A549 (cell line): ENCODE results near the gene VWA8. TPM values are rescaled to one million over a fixed set of nuclear protein-coding genes. Genes with fewer than 3 reads are reported as not detected.
A peak's percentile ranks its signal among the peaks of the same experiment; 100 is the strongest.

Source experiments
- ATAC-seq, 2 experiments: fragments of 200-7000 bp in 1 of 2; fragments of >200 bp in 1 of 2; cut with Nextera tagmentation in 1 of 2; cut with Tn5 transposase in 1 of 2; 3 replicates each; pipeline versions ENCODE4 v1.8.0 to v1.9.1; 2018 to 2020; ENCODE audit warnings: mild to moderate bottlenecking in 1 of 2, moderate library complexity in 1 of 2
- CTCF ChIA-PET: fragments of 300-600 bp; sonication (Branson Sonifier 250); formaldehyde crosslinking; extraction: SDS; loops from one replicate; lab custom pipeline; 2021; ENCODE audit warnings: antibody characterized with exemption, inconsistent platforms; lab: Yijun Ruan, JAX
- POLR2A ChIA-PET: fragments of 350-600 bp; formaldehyde crosslinking; extraction: SDS; loops from one replicate; lab custom pipeline; 2021; ENCODE audit warnings: antibody characterized with exemption, inconsistent platforms; lab: Yijun Ruan, JAX
- DNase-seq, 2 experiments: peaks; one replicate each; pipeline versions ENCODE4 v3.0.0 to v3.0.0-alpha.2; 2011 to 2016; ENCODE audit warnings: low read depth in 1 of 2, low spot score in 1 of 2
- FAIRE-seq: peaks from 2 replicates; lab custom pipeline; 2011; peaks lifted over from hg19 to GRCh38; lab: Jason Lieb, UNC
- H3K27ac ChIP-seq, 2 experiments: fragments of >200 bp; sonication (Bioruptor Twin); formaldehyde crosslinking; 3 replicates each; pipeline ENCODE4 v1.5.1; 2016 to 2017
- H3K4me1 ChIP-seq: fragments of >200 bp; sonication (Bioruptor Twin); formaldehyde crosslinking; 3 replicates; pipeline ENCODE4 v1.6.1; 2016
- H3K4me2 ChIP-seq: fragments of >200 bp; sonication (Bioruptor Twin); formaldehyde crosslinking; 3 replicates; pipeline ENCODE4 v1.6.1; 2016
- H3K4me3 ChIP-seq: fragments of >200 bp; sonication (Bioruptor Twin); formaldehyde crosslinking; 3 replicates; pipeline ENCODE4 v1.5.1; 2016
- H3K9me3 ChIP-seq: fragments of >200 bp; sonication (Bioruptor Twin); formaldehyde crosslinking; 3 replicates; pipeline ENCODE4 v1.6.1; 2016
- CBX8 ChIP-seq: fragments of 200-600 bp; sonication (generic); IDR thresholded peaks from 2 replicates; pipeline ENCODE4 v1.6.1; 2016
- CEBPB ChIP-seq, 2 experiments: fragments of >200 bp in 1 of 2; sonication (Bioruptor Twin) in 1 of 2; formaldehyde crosslinking in 1 of 2; IDR thresholded peaks; 2 replicates each; pipeline ENCODE4 v1.6.1; 2012 to 2016
- CHD2 ChIP-seq: fragments of 150-350 bp; IDR thresholded peaks from 2 replicates; pipeline ENCODE4 v1.6.1; 2014; ENCODE audit warnings: low read length; ENCODE audit not compliant: partially characterized antibody
- ELK1 ChIP-seq: fragments of 150-350 bp; IDR thresholded peaks from 2 replicates; pipeline ENCODE4 v1.6.1; 2014; ENCODE audit warnings: low read depth, mild to moderate bottlenecking, low read length
- EP300 ChIP-seq, 2 experiments: fragments of >200 bp; sonication (Bioruptor Twin); formaldehyde crosslinking; IDR thresholded peaks; 2 replicates in 1 of 2; 3 replicates in 1 of 2; pipeline ENCODE4 v1.6.1; 2016 to 2017
- FOSB ChIP-seq: fragments of 250-450 bp; sonication (Bioruptor Pico); IDR thresholded peaks from 2 replicates; pipeline ENCODE4 v1.5.0; 2020; ENCODE audit warnings: mild to moderate bottlenecking, moderate library complexity
- FOXS1 ChIP-seq: fragments of 250-450 bp; sonication (Bioruptor Pico); IDR thresholded peaks from 2 replicates; pipeline ENCODE4 v1.5.0; 2020; ENCODE audit warnings: mild to moderate bottlenecking, moderate library complexity
- HDAC2 ChIP-seq: fragments of 200-600 bp; sonication (generic); IDR thresholded peaks from 2 replicates; pipeline ENCODE4 v1.6.1; 2016
- HEYL ChIP-seq: fragments of 250-450 bp; sonication (Bioruptor Pico); IDR thresholded peaks from 2 replicates; pipeline ENCODE4 v1.8.0; 2021; ENCODE audit warnings: mild to moderate bottlenecking, moderate library complexity
- HOXB13 ChIP-seq: fragments of 250-450 bp; sonication (Bioruptor Pico); IDR thresholded peaks from 2 replicates; pipeline ENCODE4 v1.5.0; 2020; ENCODE audit warnings: low read depth, mild to moderate bottlenecking, moderate library complexity
- JUNB ChIP-seq: fragments of >200 bp; sonication (Bioruptor Twin); formaldehyde crosslinking; IDR thresholded peaks from 2 replicates; pipeline ENCODE4 v1.6.1; 2016
- MAFK ChIP-seq: fragments of 450-650 bp; IDR thresholded peaks from 2 replicates; pipeline ENCODE4 v1.6.1; 2014; ENCODE audit not compliant: partially characterized antibody
- NR3C1 ChIP-seq: fragments of >200 bp; sonication (Bioruptor Twin); formaldehyde crosslinking; IDR thresholded peaks from 3 replicates; pipeline ENCODE4 v1.6.1; 2017
- PBX3 ChIP-seq: IDR thresholded peaks from 2 replicates; pipeline ENCODE4 v1.6.1; 2012
- PHF8 ChIP-seq: fragments of 200-600 bp; sonication (generic); IDR thresholded peaks from 2 replicates; pipeline ENCODE4 v1.6.1; 2016; ENCODE audit warnings: low read depth, mild to moderate bottlenecking, antibody characterized with exemption, moderate library complexity, borderline replicate concordance
- POLR2A ChIP-seq: IDR thresholded peaks from 2 replicates; pipeline ENCODE4 v1.6.1; 2012; ENCODE audit warnings: mild to moderate bottlenecking, low read length
- RAD21 ChIP-seq, 2 experiments: fragments of >200 bp in 1 of 2; sonication (Bioruptor Twin) in 1 of 2; formaldehyde crosslinking in 1 of 2; IDR thresholded peaks in 1 of 2; conservative IDR thresholded peaks in 1 of 2; 2 replicates in 1 of 2; 3 replicates in 1 of 2; pipeline ENCODE4 v1.6.1; 2012 to 2018; ENCODE audit warnings: inconsistent platforms in 1 of 2
- RFX5 ChIP-seq: fragments of 450-650 bp; IDR thresholded peaks from 2 replicates; pipeline ENCODE4 v1.7.1; 2014; ENCODE audit warnings: antibody characterized with exemption, mild to moderate bottlenecking, moderate library complexity
- TP53 ChIP-seq: fragments of 250-450 bp; sonication (Bioruptor Pico); IDR thresholded peaks from 2 replicates; pipeline ENCODE4 v1.5.0; 2021; ENCODE audit warnings: mild to moderate bottlenecking, moderate library complexity
- ZNF302 ChIP-seq: fragments of 250-450 bp; sonication (Bioruptor Pico); IDR thresholded peaks from 2 replicates; pipeline ENCODE4 v1.9.0; 2021; ENCODE audit warnings: inconsistent platforms, mild to moderate bottlenecking, moderate library complexity
- ZSCAN20 ChIP-seq: fragments of 250-450 bp; sonication (Bioruptor Pico); IDR thresholded peaks from 2 replicates; pipeline ENCODE4 v1.8.0; 2022; ENCODE audit warnings: mild to moderate bottlenecking, moderate library complexity
- WGBS: methylation state at CpG from one replicate; pipeline ENCODE4 v1.1.6; 2017; ENCODE audit errors: missing lambda C conversion rate; 5-methylcytosine and 5-hydroxymethylcytosine counted together
- polyA plus RNA-seq, 4 experiments: library from polyadenylated mRNA; depleted of rRNA in 3 of 4; stranded (reverse); fragments of >200 nt; fragmentation: RNase III in 1 of 4; extraction: RNeasy Plus Mini Kit Qiagen cat#74134 plus additional on column Dnase treatment in 1 of 4; gene quantifications; 2 replicates in 3 of 4; 3 replicates in 1 of 4; pipeline ENCODE4 v1.2.3, GENCODE V29; 2011 to 2017
- TF ChIP-seq, protein P1 (sequence below): IDR thresholded peaks from 2 replicates; pipeline ENCODE4 v1.6.1; 2012; ENCODE audit warnings: low read depth, borderline replicate concordance
- TF ChIP-seq, protein P2 (sequence below): fragments of 200-600 bp; sonication (generic); IDR thresholded peaks from 2 replicates; pipeline ENCODE4 v1.6.1; 2016; ENCODE audit warnings: antibody characterized with exemption, mild to moderate bottlenecking, moderate library complexity

The VWA8 gene
- polyA plus RNA-seq, 2 of the 4 experiments (the other 2 are of a cell fraction) = 6.4 to 15.3 TPM

GRCh38 chr13:42001580-42001979 lies 40.7 kb upstream of the VWA8 start:
- no peaks in the 10 kb centered on the region for H3K9me3 ChIP-seq
- POLR2A ChIA-PET = no interaction called here
- no peak for TF ChIP-seq ZSCAN20 (CRISPR knock-in tag)
- TF ChIP-seq JUNB = no peak
- no peak for TF ChIP-seq POLR2A
- no peak for TF ChIP-seq HDAC2
- TF ChIP-seq TP53 (CRISPR knock-in tag) = no peak
- no peak for TF ChIP-seq ELK1
- no peak for TF ChIP-seq PHF8
- peaks cover 8% of the 10 kb centered on the region; the same call in 2 of the 3 replicates for H3K4me1 ChIP-seq
- no peak for FAIRE-seq
- 32% methylated on average over 6 of the region's 6 CpGs for WGBS
- H3K4me2 ChIP-seq = peak overlapping the region; percentile 59
- CTCF ChIA-PET = interaction anchor here (1.0 kb wide), 1 partner anchor 13 kb away, joined by 3 read pairs; no protein-coding TSS in a partner anchor
- H3K27ac ChIP-seq = peak overlapping the region in 1 of 2 experiments; percentile 73; a peak in 3 of 6 replicates
- H3K4me3 ChIP-seq = no peak overlapping the region
- peak in 1 of 2 experiments; percentile 33 for DNase-seq
- peak; percentile 74 to 88; a peak in 5 of 6 replicates for ATAC-seq

DNA sequence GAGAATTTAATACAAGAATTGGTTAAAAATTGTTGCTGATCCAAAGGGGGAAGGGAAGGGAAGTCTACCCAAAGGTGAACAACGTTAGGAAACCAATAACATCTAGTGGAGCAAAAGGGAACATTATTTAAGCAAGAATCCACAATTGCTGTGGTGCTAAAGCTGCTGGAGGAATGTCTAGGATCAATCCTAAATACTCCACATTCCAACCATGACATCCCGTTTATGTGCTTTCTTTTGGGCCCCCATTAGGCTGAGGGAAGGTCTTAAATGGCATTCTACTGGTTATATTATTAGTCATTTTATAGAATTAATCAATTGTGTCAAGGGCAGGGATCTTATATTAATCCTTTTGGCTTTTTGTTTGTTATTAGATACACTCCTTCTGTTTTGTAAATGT lies 39.9 kb upstream of the VWA8 start:
- ATAC-seq (no peak), DNase-seq (no peak), FAIRE-seq (no peak)
- no peak overlapping the region for H3K4me2 ChIP-seq
- CTCF ChIA-PET = interaction anchor here (1.0 kb wide), 1 partner anchor 13 kb away, joined by 3 read pairs; no protein-coding TSS in a partner anchor
- no peak for TF ChIP-seq HEYL (CRISPR knock-in tag)
- TF ChIP-seq EP300 (IDR thresholded peaks at IDR 0.05) = no peak
- TF ChIP-seq CBX8 = no peak
- no peak for TF ChIP-seq RFX5
- TF ChIP-seq CEBPB (IDR thresholded peaks at IDR 0.05) = no peak
- no peak overlapping the region for H3K4me3 ChIP-seq
- no peak overlapping the region for H3K27ac ChIP-seq
- H3K9me3 ChIP-seq = no peaks in the 10 kb centered on the region
- POLR2A ChIA-PET = no interaction called here
- WGBS = 43% methylated on average over 2 of the region's 2 CpGs
- peaks cover 8% of the 10 kb centered on the region; the same call in 2 of the 3 replicates for H3K4me1 ChIP-seq

DNA sequence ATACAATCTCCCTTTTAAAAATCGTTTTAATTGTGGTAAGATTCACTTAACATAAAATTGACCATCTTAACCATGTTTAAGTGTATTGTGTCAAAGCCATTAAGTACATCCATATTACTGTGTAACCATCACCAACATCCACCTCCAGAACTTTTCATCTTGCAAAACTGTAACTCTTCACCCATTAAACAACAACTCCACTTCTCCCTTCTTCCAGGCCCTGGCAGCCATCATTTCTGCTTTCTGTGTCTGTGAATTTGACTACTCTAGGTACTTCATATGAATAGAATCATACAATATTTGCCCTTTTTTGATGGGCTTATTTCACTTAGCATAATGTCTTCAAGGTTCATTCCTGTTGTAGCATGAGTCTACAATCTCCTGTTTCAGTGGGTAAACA lies 36.5 kb upstream of the VWA8 start:
- no peak for TF ChIP-seq ZNF302 (CRISPR knock-in tag)
- no peak for TF ChIP-seq CHD2
- TF ChIP-seq POLR2A = no peak
- FAIRE-seq (no peak), DNase-seq (no peak), ATAC-seq (no peak)
- 6% methylated on average over 1 of the region's 1 CpG for WGBS
- ChIA-PET CTCF (no interaction called here), POLR2A (no interaction called here)
- Histone ChIP-seq H3K4me2 (no peak overlapping the region), H3K4me1 (peaks cover 8% of the 10 kb centered on the region; the same call in 2 of the 3 replicates), H3K9me3 (no peaks in the 10 kb centered on the region), H3K4me3 (no peak overlapping the region), H3K27ac (no peak overlapping the region)

GRCh38 chr13:41995946-41996345 lies 35.0 kb upstream of the VWA8 start:
- ATAC-seq = no peak
- FAIRE-seq = no peak
- DNase-seq = no peak
- POLR2A ChIA-PET = no interaction called here
- TF ChIP-seq MAFK (no peak), RFX5 (no peak), CHD2 (no peak), FOSB (no peak), NR3C1 (no peak), PBX3 (no peak), POLR2A (no peak), HOXB13 (no peak), ZNF302 (CRISPR knock-in tag) (no peak), RAD21 (conservative IDR thresholded peaks at IDR 0.05 in 1 of 2, IDR thresholded peaks at IDR 0.05 in 1 of 2) (no peak), ELK1 (no peak), ZSCAN20 (CRISPR knock-in tag) (no peak), EP300 (IDR thresholded peaks at IDR 0.05) (no peak), FOXS1 (CRISPR knock-in tag) (no peak)
- TF ChIP-seq, protein P1, sequence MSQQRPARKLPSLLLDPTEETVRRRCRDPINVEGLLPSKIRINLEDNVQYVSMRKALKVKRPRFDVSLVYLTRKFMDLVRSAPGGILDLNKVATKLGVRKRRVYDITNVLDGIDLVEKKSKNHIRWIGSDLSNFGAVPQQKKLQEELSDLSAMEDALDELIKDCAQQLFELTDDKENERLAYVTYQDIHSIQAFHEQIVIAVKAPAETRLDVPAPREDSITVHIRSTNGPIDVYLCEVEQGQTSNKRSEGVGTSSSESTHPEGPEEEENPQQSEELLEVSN = no peak
- TF ChIP-seq, protein P2, sequence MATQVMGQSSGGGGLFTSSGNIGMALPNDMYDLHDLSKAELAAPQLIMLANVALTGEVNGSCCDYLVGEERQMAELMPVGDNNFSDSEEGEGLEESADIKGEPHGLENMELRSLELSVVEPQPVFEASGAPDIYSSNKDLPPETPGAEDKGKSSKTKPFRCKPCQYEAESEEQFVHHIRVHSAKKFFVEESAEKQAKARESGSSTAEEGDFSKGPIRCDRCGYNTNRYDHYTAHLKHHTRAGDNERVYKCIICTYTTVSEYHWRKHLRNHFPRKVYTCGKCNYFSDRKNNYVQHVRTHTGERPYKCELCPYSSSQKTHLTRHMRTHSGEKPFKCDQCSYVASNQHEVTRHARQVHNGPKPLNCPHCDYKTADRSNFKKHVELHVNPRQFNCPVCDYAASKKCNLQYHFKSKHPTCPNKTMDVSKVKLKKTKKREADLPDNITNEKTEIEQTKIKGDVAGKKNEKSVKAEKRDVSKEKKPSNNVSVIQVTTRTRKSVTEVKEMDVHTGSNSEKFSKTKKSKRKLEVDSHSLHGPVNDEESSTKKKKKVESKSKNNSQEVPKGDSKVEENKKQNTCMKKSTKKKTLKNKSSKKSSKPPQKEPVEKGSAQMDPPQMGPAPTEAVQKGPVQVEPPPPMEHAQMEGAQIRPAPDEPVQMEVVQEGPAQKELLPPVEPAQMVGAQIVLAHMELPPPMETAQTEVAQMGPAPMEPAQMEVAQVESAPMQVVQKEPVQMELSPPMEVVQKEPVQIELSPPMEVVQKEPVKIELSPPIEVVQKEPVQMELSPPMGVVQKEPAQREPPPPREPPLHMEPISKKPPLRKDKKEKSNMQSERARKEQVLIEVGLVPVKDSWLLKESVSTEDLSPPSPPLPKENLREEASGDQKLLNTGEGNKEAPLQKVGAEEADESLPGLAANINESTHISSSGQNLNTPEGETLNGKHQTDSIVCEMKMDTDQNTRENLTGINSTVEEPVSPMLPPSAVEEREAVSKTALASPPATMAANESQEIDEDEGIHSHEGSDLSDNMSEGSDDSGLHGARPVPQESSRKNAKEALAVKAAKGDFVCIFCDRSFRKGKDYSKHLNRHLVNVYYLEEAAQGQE = no peak
- no peaks in the 10 kb centered on the region for H3K9me3 ChIP-seq
- H3K27ac ChIP-seq = no peak overlapping the region
- H3K4me1 ChIP-seq = no peaks in the 10 kb centered on the region
- CTCF ChIA-PET = no interaction called here
- no peak overlapping the region for H3K4me3 ChIP-seq
- WGBS = 55% methylated on average over 5 of the region's 5 CpGs
- H3K4me2 ChIP-seq = no peak overlapping the region
